ENCODE results near the gene PLA2G3. TPM values are rescaled to one million over a fixed set of nuclear protein-coding genes. Genes with fewer than 3 reads are reported as not detected.
"Not testable (repeated sequence)": the region's sequence is repeated elsewhere in the genome, so short reads cannot be mapped to it uniquely, and the experiment has no call there.

PLA2G3 gene
- total RNA-seq, 1 donor = 0.43 TPM

DNA sequence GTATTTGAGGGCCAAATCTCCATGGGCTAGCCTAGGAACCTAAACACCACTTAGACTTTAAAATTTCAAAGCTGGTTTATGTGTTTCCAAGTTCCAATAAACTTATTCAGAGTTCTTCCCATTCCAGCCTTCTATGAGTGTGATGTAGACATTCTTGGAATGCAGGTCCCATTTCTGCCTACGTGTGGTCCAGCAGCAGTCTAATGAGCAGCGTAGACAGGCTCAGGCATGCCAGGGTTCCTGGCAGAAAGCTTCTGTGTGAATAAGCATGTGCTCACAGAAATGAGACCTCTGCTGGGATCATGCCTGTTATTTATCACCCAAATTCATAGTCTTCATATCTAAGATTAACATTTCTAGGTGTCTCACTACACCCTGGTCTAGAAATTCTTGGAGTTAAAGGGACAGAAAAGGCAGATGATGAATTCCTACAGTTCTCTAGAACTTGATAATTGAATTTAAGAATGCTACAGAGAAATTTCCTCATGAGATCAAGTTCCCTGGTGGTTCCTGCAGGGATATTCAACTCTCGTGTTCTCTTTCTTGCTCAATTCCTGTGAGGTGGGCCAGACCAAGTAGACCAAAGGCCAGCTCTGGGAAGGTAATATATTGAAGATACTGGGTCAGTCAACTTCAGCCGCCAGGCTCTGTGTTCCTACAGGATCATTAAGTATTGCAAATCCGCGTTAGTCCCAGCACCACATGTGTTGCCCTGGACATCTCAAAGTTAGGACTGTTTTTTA is 37.3 kb upstream of the PLA2G3 start:
- TF ChIP-seq, protein P1, sequence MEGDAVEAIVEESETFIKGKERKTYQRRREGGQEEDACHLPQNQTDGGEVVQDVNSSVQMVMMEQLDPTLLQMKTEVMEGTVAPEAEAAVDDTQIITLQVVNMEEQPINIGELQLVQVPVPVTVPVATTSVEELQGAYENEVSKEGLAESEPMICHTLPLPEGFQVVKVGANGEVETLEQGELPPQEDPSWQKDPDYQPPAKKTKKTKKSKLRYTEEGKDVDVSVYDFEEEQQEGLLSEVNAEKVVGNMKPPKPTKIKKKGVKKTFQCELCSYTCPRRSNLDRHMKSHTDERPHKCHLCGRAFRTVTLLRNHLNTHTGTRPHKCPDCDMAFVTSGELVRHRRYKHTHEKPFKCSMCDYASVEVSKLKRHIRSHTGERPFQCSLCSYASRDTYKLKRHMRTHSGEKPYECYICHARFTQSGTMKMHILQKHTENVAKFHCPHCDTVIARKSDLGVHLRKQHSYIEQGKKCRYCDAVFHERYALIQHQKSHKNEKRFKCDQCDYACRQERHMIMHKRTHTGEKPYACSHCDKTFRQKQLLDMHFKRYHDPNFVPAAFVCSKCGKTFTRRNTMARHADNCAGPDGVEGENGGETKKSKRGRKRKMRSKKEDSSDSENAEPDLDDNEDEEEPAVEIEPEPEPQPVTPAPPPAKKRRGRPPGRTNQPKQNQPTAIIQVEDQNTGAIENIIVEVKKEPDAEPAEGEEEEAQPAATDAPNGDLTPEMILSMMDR (IDR thresholded peaks at IDR 0.05; ENCODE audit: insufficient read depth, low read depth, low read length) = no peak
- no peak overlapping the region for H3K4me3 ChIP-seq (ENCODE audit: low read depth, low read length)
- peak; percentile 63 for DNase-seq (ENCODE audit: low read depth)

DNA sequence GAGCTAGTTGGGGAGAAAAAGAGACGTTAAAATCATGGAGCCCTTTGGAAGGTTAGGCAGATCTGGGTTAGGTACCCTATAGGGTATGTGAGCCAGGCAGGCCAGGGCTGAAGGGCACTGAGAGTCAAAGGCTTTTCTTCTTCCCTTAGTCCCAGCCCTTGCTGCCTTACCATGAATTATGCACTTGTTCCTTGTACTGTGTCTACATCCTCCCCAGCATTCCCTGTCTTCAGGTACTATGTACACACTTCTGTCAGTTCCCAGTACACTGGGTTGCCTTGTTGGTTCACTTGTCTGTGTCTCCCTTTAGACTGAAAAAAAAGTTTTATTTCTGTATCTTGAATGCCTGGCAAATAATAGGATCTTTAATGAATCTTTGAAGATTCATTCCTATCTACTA is 36.6 kb upstream of the PLA2G3 start:
- DNase-seq (ENCODE audit: low read depth) = no peak
- TF ChIP-seq, protein P1 (IDR thresholded peaks at IDR 0.05; ENCODE audit: insufficient read depth, low read depth, low read length) = no peak
- H3K4me3 ChIP-seq (ENCODE audit: low read depth, low read length) = no peak overlapping the region

DNA sequence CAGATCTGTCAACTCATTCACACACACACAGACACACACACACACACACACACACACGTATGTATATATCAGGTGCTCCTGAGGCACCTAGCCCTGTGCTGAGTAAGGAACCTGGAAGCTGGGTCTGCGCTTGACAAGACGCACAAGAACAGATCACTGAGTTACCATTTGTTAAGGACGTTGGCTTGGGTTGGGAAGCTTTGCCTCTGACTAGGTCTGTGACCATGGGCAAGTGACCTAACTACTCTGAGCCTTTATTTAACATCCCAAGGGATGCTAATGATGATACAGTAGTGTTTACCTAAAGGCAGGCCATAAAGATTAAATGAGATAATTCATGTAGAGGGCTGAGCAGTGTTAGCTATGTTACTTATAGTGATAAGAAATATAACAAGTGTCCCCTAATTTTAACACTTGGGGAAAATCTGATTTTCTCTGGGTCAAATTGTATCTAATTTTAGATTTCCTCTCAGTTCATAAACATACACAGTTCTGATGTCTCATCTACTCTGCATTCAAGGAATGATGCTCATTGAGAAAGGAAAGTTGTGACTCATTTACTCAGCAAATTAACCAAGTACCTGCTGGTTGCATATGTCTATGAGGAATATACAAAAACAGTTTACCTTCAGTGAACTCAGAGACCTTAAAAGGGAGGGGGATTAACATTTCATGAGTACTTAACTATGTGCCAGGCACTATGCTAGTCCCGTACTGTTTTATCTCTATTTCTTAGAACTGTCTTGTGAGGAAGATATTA is 33.3 kb upstream of the PLA2G3 start:
- TF ChIP-seq, protein P1 (IDR thresholded peaks at IDR 0.05; ENCODE audit: insufficient read depth, low read depth, low read length) = no peak
- no peak overlapping the region for H3K4me3 ChIP-seq (ENCODE audit: low read depth, low read length)
- peak; percentile 82 for DNase-seq (ENCODE audit: low read depth)

DNA sequence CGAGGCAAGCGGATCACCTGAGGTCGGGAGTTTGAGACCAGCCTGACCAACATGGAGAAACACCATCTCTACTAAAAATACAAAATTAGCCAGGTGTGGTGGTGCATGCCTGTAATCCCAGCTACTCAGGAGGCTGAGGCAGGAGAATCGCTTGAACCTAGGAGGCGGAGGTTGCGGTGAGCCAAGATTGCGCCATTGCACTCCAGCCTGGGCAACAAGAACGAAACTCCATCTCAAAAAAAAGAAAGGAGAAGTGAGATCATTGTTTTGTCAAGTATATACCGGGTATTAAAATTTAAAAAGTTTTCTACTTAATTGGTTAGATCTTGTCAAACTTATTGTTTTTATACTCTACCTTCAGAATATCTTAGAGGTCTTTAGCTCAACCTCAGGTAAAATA is 31.4 kb upstream of the PLA2G3 start:
- H3K4me3 ChIP-seq (ENCODE audit: low read depth, low read length); DNase-seq (ENCODE audit: low read depth): not testable (repeated sequence)

DNA sequence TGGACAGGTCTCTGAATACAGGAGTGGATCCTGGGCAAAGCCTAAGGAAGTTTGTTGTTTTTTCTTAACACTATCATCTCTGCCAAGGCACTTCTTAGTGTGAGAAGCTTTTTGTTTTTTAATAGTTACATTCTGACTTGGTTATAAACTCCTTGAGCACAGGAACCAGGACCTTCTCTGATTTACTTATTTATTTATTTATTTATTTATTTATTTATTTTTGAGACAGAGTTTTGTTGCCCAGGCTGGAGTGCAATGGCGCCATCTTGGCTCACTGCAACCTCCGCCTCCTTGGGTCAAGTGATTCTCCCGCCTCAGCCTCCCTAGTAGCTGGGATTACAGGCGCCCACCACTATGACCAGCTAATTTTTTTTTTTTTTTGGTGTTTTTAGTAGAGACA is 30.7 kb upstream of the PLA2G3 start:
- TF ChIP-seq, protein P1 (IDR thresholded peaks at IDR 0.05; ENCODE audit: insufficient read depth, low read depth, low read length) = no peak
- no peak for DNase-seq (ENCODE audit: low read depth)
- no peak overlapping the region for H3K4me3 ChIP-seq (ENCODE audit: low read depth, low read length)

DNA sequence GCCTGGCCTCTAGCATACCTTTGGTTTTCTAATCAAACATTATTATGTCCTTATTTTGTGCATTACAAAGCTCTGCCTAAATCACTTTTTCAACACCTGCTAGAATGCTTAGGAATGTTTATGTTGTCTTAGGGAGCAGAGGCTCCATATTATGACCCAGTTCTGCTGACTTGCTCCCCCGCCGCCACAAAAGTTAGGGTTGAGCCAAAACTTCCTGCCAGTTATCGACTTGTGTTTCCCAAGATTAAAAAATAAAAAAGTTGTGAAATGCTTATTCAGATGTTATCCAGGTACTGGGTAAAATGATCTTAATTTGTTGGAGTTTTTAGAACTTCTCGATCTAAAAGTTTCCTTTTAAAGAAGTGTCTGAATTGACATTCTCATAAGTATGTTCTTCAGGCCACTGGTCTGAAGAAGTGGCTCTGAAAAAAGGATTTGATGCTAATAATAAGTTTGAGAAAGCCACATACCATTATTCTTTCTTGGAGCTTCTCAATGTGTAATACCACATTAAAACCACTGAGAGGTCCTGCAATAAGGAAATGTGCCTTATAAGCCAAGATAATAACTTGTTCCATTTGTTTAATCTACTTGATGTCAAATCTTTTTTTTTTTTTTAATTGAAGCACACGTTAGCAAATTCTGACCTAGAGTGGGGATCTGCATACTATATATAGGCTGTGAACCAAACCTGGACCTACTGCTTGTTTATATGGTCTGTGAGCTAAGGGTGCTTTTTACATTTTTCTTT is 21.9 kb upstream of the PLA2G3 start:
- DNase-seq (ENCODE audit: low read depth) = no peak
- no peak overlapping the region for H3K4me3 ChIP-seq (ENCODE audit: low read depth, low read length)

More for the DNA sequence above, 21.9 kb upstream of the PLA2G3 start:
- TF ChIP-seq, protein P1 (IDR thresholded peaks at IDR 0.05; ENCODE audit: insufficient read depth, low read depth, low read length) = no peak

Measured in fibroblast of villous mesenchyme (primary cell).